Parathyroid adenoma (tissue), 2 donors: Measurements from ENCODE around the gene CYTH4.

Source experiments
- H2AFZ ChIP-seq: fragments of 300-600 bp; sonication (generic); one replicate; pipeline ENCODE4 v1.7.0; 2017; ENCODE audit warnings: antibody characterized with exemption, mild to moderate bottlenecking
- H3K27ac ChIP-seq: fragments of 300-600 bp; sonication (generic); one replicate; pipeline ENCODE4 v1.7.0; 2017
- H3K27me3 ChIP-seq: fragments of 300-600 bp; sonication (generic); one replicate; pipeline ENCODE4 v1.7.0; 2017; ENCODE audit warnings: low read length; ENCODE audit not compliant: control insufficient read depth, insufficient read depth
- H3K36me3 ChIP-seq: fragments of 300-600 bp; sonication (generic); one replicate; pipeline ENCODE4 v1.7.0; 2017; ENCODE audit warnings: low read length; ENCODE audit not compliant: control insufficient read depth, insufficient read depth
- H3K4me1 ChIP-seq: fragments of 300-600 bp; sonication (generic); one replicate; pipeline ENCODE4 v1.7.0; 2017; ENCODE audit warnings: control low read depth
- H3K4me2 ChIP-seq: fragments of 300-600 bp; sonication (generic); one replicate; pipeline ENCODE4 v1.7.0; 2017; ENCODE audit warnings: low read length
- H3K4me3 ChIP-seq: fragments of 300-600 bp; sonication (generic); one replicate; pipeline ENCODE4 v1.7.0; 2017; ENCODE audit warnings: low read depth, low read length
- H3K79me2 ChIP-seq: fragments of 300-600 bp; sonication (generic); one replicate; pipeline ENCODE4 v1.7.0; 2017; ENCODE audit warnings: control low read depth
- H3K9ac ChIP-seq: fragments of 300-600 bp; sonication (generic); one replicate; pipeline ENCODE4 v1.7.0; 2017; ENCODE audit warnings: mild to moderate bottlenecking
- H3K9me3 ChIP-seq: fragments of 300-600 bp; sonication (generic); one replicate; pipeline ENCODE4 v1.7.0; 2017; ENCODE audit warnings: low read length; ENCODE audit not compliant: control insufficient read depth
- TF ChIP-seq, protein P1 (sequence below): fragments of 300-600 bp; sonication (generic); IDR thresholded peaks from one replicate; pipeline ENCODE4 v1.7.0; 2017; ENCODE audit warnings: antibody characterized with exemption, mild to moderate bottlenecking
- donor health status: primary hyperparathyroidism.

CYTH4 gene

DNA sequence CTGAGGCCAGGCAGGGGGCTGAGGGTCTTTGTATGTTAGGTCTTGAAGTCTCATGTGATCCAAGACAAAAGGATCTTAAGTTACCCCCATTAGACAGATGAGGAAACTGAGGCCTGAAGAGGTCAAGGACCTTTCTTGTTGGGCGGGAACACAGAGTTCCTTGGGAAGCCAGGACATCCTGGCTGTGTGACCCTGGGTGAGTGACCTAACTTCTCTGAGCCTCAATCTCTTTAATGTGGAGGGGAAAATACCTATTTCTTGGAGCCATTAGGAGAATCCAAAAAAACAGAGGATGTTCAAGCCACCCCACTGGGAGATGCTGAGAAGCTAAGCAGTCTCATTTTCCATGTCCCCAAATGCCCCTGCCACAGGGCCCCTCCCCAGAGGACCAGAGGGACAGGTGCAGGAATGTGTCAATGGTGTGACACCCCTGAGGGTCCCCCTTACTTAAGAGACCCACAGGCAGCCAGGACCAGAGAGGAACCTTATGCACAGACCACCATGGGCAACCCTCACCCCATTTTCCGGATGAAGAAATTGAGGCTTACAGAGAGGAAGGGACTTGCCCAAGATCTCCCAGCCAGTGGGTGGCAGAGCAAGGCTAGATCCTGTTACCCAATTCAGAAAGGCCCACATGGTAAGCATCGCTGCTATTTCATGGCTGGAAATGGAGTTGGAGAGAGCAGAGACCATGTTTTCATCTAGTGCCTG lies 46.3 kb upstream of the CYTH4 start:
- Histone ChIP-seq H3K9me3 (no peaks in the 10 kb centered on the region), H3K79me2 (no peaks in the 10 kb centered on the region), H2AFZ (no peak overlapping the region), H3K27me3 (no peaks in the 10 kb centered on the region), H3K36me3 (no peaks in the 10 kb centered on the region), H3K4me2 (no peak overlapping the region), H3K4me3 (no peak overlapping the region), H3K4me1 (no peaks in the 10 kb centered on the region), H3K27ac (no peak overlapping the region), H3K9ac (no peak overlapping the region)
- TF ChIP-seq, protein P1, sequence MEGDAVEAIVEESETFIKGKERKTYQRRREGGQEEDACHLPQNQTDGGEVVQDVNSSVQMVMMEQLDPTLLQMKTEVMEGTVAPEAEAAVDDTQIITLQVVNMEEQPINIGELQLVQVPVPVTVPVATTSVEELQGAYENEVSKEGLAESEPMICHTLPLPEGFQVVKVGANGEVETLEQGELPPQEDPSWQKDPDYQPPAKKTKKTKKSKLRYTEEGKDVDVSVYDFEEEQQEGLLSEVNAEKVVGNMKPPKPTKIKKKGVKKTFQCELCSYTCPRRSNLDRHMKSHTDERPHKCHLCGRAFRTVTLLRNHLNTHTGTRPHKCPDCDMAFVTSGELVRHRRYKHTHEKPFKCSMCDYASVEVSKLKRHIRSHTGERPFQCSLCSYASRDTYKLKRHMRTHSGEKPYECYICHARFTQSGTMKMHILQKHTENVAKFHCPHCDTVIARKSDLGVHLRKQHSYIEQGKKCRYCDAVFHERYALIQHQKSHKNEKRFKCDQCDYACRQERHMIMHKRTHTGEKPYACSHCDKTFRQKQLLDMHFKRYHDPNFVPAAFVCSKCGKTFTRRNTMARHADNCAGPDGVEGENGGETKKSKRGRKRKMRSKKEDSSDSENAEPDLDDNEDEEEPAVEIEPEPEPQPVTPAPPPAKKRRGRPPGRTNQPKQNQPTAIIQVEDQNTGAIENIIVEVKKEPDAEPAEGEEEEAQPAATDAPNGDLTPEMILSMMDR: no peak

DNA sequence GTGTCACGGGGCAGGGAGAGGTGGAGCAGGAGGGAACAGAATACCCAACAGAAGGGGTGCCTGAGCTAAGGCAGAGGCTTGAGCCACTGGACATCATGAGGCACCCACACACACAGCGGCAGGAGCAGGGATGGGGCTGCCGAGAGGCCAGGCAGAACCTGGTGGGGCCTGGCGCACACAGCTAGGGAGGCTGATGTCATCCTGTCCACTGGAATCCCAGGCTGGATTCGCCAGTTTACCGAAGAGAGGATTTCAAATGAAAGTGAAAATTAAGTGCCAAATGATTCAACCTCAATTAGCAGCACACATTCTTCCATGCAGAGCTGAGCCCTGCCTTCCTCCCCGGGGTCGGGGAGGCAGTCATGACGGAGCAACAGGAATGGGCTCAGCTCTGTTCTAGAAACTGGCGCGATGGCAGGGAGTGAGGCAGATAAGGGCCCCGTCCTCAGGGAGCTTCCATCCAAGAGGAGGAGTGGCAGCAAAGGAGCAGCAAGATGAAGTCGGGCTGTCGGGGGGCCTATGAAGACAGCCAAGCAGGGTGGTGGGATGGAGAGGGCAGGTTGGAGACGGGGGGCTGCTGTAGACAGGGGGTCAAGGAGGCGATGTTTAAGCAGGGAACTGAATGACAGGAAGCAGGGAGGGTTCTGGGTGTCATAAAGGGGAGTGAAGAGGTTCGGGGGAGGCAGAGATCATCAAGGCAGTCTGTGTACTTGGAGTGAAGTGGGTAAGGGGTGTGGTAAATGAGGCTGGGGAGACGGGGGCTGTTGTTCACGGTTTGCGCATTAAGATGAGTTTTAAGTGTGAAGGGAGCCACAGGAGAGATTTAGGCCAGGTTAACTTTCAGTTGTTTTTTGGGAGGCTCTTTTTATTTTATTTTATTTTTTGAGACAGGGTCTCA lies 44.7 kb upstream of the CYTH4 start:
- Histone ChIP-seq H3K79me2 (no peaks in the 10 kb centered on the region), H3K36me3 (no peaks in the 10 kb centered on the region), H3K4me2 (no peak overlapping the region), H3K27me3 (no peaks in the 10 kb centered on the region), H3K27ac (no peak overlapping the region), H3K4me1 (no peaks in the 10 kb centered on the region), H2AFZ (no peak overlapping the region), H3K9ac (no peak overlapping the region), H3K9me3 (no peaks in the 10 kb centered on the region), H3K4me3 (no peak overlapping the region)
- TF ChIP-seq, protein P1: no peak

DNA sequence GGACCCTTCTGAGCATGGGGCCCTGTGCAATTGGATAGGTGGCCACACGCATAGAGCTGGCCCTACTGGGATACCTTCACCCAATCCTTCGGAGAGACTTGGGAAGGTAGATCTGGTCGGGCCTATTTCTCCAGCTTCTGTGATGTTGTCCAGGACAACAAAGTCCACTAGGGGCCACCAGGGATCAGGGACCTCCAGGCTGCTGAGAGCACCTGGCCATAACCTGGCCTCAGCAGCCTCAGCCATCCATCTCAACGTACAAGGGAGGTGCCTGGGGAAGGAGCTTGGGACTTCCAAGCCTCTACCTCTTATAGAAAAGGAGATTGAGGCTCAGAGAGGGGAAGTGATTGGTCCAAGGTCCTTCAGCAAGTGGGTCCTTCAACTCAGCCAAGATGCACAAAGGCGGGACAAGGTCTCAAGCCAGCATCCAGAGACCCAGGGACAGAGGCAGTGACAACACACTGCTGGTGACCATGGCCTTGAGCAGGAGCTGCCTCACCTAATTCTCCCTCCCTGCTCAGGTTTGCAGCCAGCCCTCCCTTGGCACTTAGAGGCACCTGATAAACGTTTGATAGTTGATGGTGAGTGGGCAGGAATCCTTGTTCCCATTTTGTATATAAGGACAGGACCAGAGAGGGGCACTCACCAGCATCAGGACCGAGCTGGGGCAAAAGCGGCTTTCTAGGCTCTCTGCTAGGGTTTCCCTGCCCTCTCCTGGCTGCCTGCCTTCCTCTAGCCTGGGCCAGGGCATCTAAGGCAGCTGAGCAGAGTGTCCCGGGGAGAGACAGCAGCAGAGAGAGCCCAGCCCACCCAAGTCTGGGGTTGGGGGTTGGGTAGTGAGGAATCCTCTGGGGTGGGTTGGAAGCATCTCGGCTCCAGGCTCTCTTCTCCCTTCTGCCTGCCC lies 42.7 kb upstream of the CYTH4 start:
- Histone ChIP-seq H3K9me3 (no peaks in the 10 kb centered on the region), H3K4me1 (no peaks in the 10 kb centered on the region), H3K27ac (no peak overlapping the region), H2AFZ (no peak overlapping the region), H3K4me2 (no peak overlapping the region), H3K79me2 (no peaks in the 10 kb centered on the region), H3K9ac (no peak overlapping the region), H3K36me3 (no peaks in the 10 kb centered on the region), H3K4me3 (no peak overlapping the region), H3K27me3 (no peaks in the 10 kb centered on the region)
- TF ChIP-seq, protein P1: no peak

GRCh38 chr22:37240240-37240940 lies 41.9 kb upstream of the CYTH4 start:
- Histone ChIP-seq H3K27ac (no peak overlapping the region), H3K9ac (no peak overlapping the region), H3K4me1 (no peaks in the 10 kb centered on the region), H3K79me2 (no peaks in the 10 kb centered on the region), H3K4me2 (no peak overlapping the region), H3K9me3 (no peaks in the 10 kb centered on the region), H3K36me3 (no peaks in the 10 kb centered on the region), H2AFZ (no peak overlapping the region), H3K4me3 (no peak overlapping the region), H3K27me3 (no peaks in the 10 kb centered on the region)
- TF ChIP-seq, protein P1: no peak
